ENCODE data around the gene CPLX3.

CPLX3 gene

DNA sequence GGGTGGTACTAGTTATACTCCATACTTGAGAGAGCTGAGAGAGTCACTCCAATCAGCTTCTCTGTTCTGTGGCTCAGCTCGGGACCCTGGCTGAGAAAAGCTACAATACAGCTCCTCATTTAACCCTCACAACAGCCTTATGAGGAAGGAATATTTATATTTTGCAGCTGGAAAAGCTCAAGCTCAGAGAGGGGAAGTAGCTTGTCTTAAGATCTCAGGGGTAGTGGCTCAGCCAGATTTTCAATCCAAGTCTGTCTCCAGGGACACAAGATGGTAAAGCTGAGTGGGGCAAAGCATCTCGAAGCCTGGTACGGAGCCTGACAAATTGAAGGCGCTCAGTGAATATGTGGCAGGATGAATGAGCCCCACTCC lies 31.9 kb downstream of the CPLX3 start:
- Histone ChIP-seq H3F3A (ENCODE audit: insufficient read depth, low read length) (no peaks in the 10 kb centered on the region), H3K79me2 (ENCODE audit: insufficient read depth, low read length) (no peaks in the 10 kb centered on the region), H2AFZ (ENCODE audit: low read length) (no peak overlapping the region), H3K27me3 (ENCODE audit: insufficient read depth, low read length) (no peaks in the 10 kb centered on the region), H3K9ac (ENCODE audit: low read length) (no peak overlapping the region; the same call in 1 of the 2 replicates), H3K27ac (ENCODE audit: low read depth, low read length, poor library complexity, severe bottlenecking) (peak overlapping the region; percentile 81), H3K4me3 (ENCODE audit: low read depth, low read length, poor library complexity, severe bottlenecking) (no peak overlapping the region), H4K20me1 (ENCODE audit: insufficient read depth, low read length) (no peaks in the 10 kb centered on the region), H3K4me1 (ENCODE audit: insufficient read depth, low read length, severe bottlenecking) (peaks cover 36% of the 10 kb centered on the region), H3K9me2 (ENCODE audit: low read depth, low read length) (no peaks in the 10 kb centered on the region), H3K4me2 (ENCODE audit: low read length) (peak overlapping the region; percentile 2; the same call in 1 of the 2 replicates), H3K9me3 (ENCODE audit: low read length) (no peaks in the 10 kb centered on the region), H3K36me3 (ENCODE audit: insufficient read depth, low read length) (peaks cover 8% of the 10 kb centered on the region)
- no peak for TF ChIP-seq EZH2 (IDR thresholded peaks at IDR 0.05; ENCODE audit: borderline replicate concordance, low read length)
- TF ChIP-seq, protein P1, sequence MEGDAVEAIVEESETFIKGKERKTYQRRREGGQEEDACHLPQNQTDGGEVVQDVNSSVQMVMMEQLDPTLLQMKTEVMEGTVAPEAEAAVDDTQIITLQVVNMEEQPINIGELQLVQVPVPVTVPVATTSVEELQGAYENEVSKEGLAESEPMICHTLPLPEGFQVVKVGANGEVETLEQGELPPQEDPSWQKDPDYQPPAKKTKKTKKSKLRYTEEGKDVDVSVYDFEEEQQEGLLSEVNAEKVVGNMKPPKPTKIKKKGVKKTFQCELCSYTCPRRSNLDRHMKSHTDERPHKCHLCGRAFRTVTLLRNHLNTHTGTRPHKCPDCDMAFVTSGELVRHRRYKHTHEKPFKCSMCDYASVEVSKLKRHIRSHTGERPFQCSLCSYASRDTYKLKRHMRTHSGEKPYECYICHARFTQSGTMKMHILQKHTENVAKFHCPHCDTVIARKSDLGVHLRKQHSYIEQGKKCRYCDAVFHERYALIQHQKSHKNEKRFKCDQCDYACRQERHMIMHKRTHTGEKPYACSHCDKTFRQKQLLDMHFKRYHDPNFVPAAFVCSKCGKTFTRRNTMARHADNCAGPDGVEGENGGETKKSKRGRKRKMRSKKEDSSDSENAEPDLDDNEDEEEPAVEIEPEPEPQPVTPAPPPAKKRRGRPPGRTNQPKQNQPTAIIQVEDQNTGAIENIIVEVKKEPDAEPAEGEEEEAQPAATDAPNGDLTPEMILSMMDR (IDR thresholded peaks at IDR 0.05; ENCODE audit: low read length), result no peak

DNA sequence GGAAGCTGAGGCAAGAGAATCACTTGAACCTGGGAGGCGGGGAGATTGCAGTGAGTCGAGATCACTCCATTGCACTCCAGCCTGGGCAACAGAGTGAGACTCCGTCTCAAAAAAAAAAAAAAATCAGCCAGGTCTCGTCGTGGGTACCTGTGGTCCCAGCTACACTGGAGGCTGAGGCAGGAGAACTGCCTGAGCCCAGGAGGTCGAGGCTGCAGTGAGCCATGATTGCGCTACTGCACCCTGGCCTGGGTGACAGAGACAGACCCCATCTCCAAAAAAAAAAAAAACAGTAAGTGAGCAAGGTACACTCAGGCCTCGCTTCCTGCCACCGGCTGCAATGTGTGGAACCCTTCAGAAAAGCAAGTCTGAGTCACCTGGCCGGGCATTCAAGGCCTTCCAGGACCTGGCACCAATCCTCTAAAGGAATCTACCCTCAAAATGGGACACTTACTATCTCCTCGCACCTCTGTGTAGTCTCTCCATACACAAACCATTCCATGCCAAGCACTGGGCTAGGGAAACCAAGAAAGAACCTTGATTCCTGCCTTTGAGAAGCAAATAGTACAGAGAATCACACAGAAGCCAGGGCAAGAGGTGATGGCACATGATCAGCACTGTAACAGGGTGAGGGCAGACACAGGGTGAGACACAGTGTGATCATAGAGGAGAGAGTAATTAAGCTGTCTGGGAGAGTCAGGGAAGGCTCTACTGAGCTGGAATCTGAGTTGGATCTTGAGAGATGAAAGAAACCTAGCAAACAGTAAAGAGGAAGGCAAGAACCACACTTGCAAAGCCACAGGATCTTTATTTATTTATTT lies 37.0 kb downstream of the CPLX3 start:
- no peak for TF ChIP-seq EZH2 (IDR thresholded peaks at IDR 0.05; ENCODE audit: borderline replicate concordance, low read length)
- TF ChIP-seq, protein P1 (IDR thresholded peaks at IDR 0.05; ENCODE audit: low read length), result no peak
- H3K4me2 ChIP-seq (ENCODE audit: low read length), result no peak overlapping the region
- no peak overlapping the region for H3K9ac ChIP-seq (ENCODE audit: low read length)
- H2AFZ ChIP-seq (ENCODE audit: low read length), result no peak overlapping the region
- H3K4me1 ChIP-seq (ENCODE audit: insufficient read depth, low read length, severe bottlenecking), result peaks cover 16% of the 10 kb centered on the region
- no peaks in the 10 kb centered on the region for H4K20me1 ChIP-seq (ENCODE audit: insufficient read depth, low read length)
- peaks cover 21% of the 10 kb centered on the region for H3K36me3 ChIP-seq (ENCODE audit: insufficient read depth, low read length)
- H3K79me2 ChIP-seq (ENCODE audit: insufficient read depth, low read length), result peaks cover 15% of the 10 kb centered on the region
- H3F3A ChIP-seq (ENCODE audit: insufficient read depth, low read length), result no peaks in the 10 kb centered on the region
- peak overlapping the region; percentile 27 for H3K27ac ChIP-seq (ENCODE audit: low read depth, low read length, poor library complexity, severe bottlenecking)
- no peaks in the 10 kb centered on the region for H3K9me2 ChIP-seq (ENCODE audit: low read depth, low read length)
- peaks cover 9% of the 10 kb centered on the region for H3K9me3 ChIP-seq (ENCODE audit: low read length)
- no peak overlapping the region for H3K4me3 ChIP-seq (ENCODE audit: low read depth, low read length, poor library complexity, severe bottlenecking)
- H3K27me3 ChIP-seq (ENCODE audit: insufficient read depth, low read length), result no peaks in the 10 kb centered on the region

DNA sequence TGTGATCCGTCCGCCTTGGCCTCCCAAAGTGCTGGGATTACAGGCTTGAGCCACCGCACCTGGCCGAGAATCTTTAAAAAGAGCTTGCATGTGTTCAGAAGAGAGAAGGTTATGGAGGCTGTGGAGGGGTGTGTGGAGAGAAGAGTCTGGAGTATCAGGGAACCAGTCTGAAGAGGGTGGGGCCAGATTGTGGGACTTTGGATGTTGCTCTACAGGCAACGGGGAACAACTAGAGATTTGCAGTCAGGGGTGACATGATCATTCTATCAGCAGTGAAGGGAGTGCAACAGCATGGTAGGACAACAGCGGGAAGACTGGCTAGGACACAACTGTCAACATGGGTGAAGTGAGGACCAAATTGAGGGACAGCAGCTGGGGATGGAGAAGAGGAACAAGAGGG lies 37.9 kb downstream of the CPLX3 start:
- Histone ChIP-seq H3K36me3 (ENCODE audit: insufficient read depth, low read length) (peaks cover 29% of the 10 kb centered on the region), H3F3A (ENCODE audit: insufficient read depth, low read length) (no peaks in the 10 kb centered on the region), H3K27ac (ENCODE audit: low read depth, low read length, poor library complexity, severe bottlenecking) (no peak overlapping the region), H3K9me2 (ENCODE audit: low read depth, low read length) (no peaks in the 10 kb centered on the region), H3K9me3 (ENCODE audit: low read length) (peaks cover 9% of the 10 kb centered on the region), H3K27me3 (ENCODE audit: insufficient read depth, low read length) (no peaks in the 10 kb centered on the region), H3K4me2 (ENCODE audit: low read length) (no peak overlapping the region), H3K9ac (ENCODE audit: low read length) (no peak overlapping the region), H4K20me1 (ENCODE audit: insufficient read depth, low read length) (no peaks in the 10 kb centered on the region), H3K4me1 (ENCODE audit: insufficient read depth, low read length, severe bottlenecking) (peaks cover 9% of the 10 kb centered on the region), H2AFZ (ENCODE audit: low read length) (no peak overlapping the region), H3K4me3 (ENCODE audit: low read depth, low read length, poor library complexity, severe bottlenecking) (no peak overlapping the region), H3K79me2 (ENCODE audit: insufficient read depth, low read length) (peaks cover 22% of the 10 kb centered on the region)
- no peak for TF ChIP-seq EZH2 (IDR thresholded peaks at IDR 0.05; ENCODE audit: borderline replicate concordance, low read length)
- TF ChIP-seq, protein P1 (IDR thresholded peaks at IDR 0.05; ENCODE audit: low read length), result no peak

All from OCI-LY1 (cell line).